NB4 (cell line): ENCODE measurements around the gene KSR2.

Experiments used
- POLR2A ChIP-seq: IDR thresholded peaks from 2 replicates; pipeline ENCODE4 v1.6.1; 2011; ENCODE audit warnings: mild to moderate bottlenecking; ENCODE audit not compliant: insufficient read length; ENCODE audit errors: extremely low read depth
- TF ChIP-seq, protein P1 (sequence below): IDR thresholded peaks from one replicate; pipeline ENCODE4 v1.5.1; 2012; ENCODE audit warnings: low read depth, low read length

DNA sequence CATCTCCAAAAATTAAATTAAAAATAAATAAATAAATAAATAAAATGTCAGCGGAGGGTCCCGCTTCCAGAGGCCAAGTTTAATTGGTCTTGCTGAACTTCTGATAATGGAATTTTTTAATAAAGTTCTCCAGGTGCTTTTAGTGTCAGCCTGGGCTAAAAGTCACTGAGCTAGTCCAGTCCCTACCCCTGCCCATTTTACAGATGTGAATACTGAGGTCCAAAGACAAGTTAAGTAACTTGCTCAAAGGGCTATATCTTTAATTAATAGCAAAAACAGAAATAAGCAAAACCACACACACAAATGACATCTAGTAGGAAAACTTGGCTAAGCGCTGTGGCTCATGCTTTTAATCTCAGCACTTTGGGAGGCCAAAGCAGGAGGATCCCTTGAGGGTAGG is 42.1 kb upstream of the KSR2 start:
- TF ChIP-seq, protein P1, sequence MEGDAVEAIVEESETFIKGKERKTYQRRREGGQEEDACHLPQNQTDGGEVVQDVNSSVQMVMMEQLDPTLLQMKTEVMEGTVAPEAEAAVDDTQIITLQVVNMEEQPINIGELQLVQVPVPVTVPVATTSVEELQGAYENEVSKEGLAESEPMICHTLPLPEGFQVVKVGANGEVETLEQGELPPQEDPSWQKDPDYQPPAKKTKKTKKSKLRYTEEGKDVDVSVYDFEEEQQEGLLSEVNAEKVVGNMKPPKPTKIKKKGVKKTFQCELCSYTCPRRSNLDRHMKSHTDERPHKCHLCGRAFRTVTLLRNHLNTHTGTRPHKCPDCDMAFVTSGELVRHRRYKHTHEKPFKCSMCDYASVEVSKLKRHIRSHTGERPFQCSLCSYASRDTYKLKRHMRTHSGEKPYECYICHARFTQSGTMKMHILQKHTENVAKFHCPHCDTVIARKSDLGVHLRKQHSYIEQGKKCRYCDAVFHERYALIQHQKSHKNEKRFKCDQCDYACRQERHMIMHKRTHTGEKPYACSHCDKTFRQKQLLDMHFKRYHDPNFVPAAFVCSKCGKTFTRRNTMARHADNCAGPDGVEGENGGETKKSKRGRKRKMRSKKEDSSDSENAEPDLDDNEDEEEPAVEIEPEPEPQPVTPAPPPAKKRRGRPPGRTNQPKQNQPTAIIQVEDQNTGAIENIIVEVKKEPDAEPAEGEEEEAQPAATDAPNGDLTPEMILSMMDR, result no peak
- TF ChIP-seq POLR2A, result no peak
